SIG-M5 treated with dmso at 0.1 percent for 504 hours (cell line): ENCODE data around the gene BBOX1.
"Not testable (repeated sequence)": the region's sequence is repeated elsewhere in the genome, so short reads cannot be mapped to it uniquely, and the experiment has no call there.

ENCODE experiments used
- DNase-seq: peaks from one replicate; lab custom pipeline; 2025; ENCODE audit not compliant: unreplicated experiment; lab: John Stamatoyannopoulos, UW

BBOX1 gene

GRCh38 chr11:27040302-27041115 lies at the start of gene BBOX1:
Gene BBOX1, plus strand, starts transcription at chr11:27040815. Its CDS starts 14,616 bp downstream, at chr11:27055431.
- peak; percentile 17 for DNase-seq

GRCh38 chr11:26992031-26992541 lies 48.5 kb upstream of the BBOX1 start:
- no peak for DNase-seq

GRCh38 chr11:26993965-26994457 lies 46.6 kb upstream of the BBOX1 start, which contains the start of gene FIBIN:
Gene FIBIN, plus strand, starts transcription at chr11:26994112. Its CDS starts 415 bp downstream, at chr11:26994527.
- DNase-seq: no peak

GRCh38 chr11:26994631-26995095 lies 46.0 kb upstream of the BBOX1 start:
- DNase-seq: no peak

- no peak for DNase-seq
Measured at GRCh38 chr11:26995701-26996460, 44.7 kb upstream of the BBOX1 start.

- no peak for DNase-seq
Measured at GRCh38 chr11:26997378-26997777, 43.2 kb upstream of the BBOX1 start.

GRCh38 chr11:27001136-27001730 lies 39.4 kb upstream of the BBOX1 start:
- DNase-seq: not testable (repeated sequence)

- no peak for DNase-seq
Measured at GRCh38 chr11:27002431-27002830, 38.2 kb upstream of the BBOX1 start.

- no peak for DNase-seq
Measured at GRCh38 chr11:27002838-27003237, 37.8 kb upstream of the BBOX1 start.

GRCh38 chr11:27004103-27004502 lies 36.5 kb upstream of the BBOX1 start:
- no peak for DNase-seq

- no peak for DNase-seq
Measured at GRCh38 chr11:27008811-27009535, 31.6 kb upstream of the BBOX1 start.

GRCh38 chr11:27011560-27012233 lies 28.9 kb upstream of the BBOX1 start:
- no peak for DNase-seq

- no peak for DNase-seq
Measured at GRCh38 chr11:27012234-27012921, 28.2 kb upstream of the BBOX1 start.

- DNase-seq: no peak
Measured at GRCh38 chr11:27013781-27014361, 26.7 kb upstream of the BBOX1 start.

GRCh38 chr11:27018902-27019529 lies 21.6 kb upstream of the BBOX1 start:
- DNase-seq: no peak

GRCh38 chr11:27020751-27021150 lies 19.9 kb upstream of the BBOX1 start:
- no peak for DNase-seq

- DNase-seq: no peak
Measured at GRCh38 chr11:27022659-27023251, 17.9 kb upstream of the BBOX1 start.

- DNase-seq: no peak
Measured at GRCh38 chr11:27024865-27025264, 15.8 kb upstream of the BBOX1 start.
